Transverse colon (tissue), 3 donors: ENCODE results near the gene FARP1.

Source experiments
- CTCF ChIP-seq, 5 experiments: fragments of 200-600 bp in 3 of 5; fragments of 450-650 bp in 2 of 5; sonication (generic) in 3 of 5; IDR thresholded peaks; 1 replicate in 2 of 5; 2 replicates in 3 of 5; pipeline ENCODE4 v1.5.1; 2016 to 2017; ENCODE audit warnings: antibody characterized with exemption in 5 of 5, inconsistent platforms in 3 of 5, mild to moderate bottlenecking in 2 of 5, moderate library complexity in 1 of 5
- POLR2A ChIP-seq: fragments of 450-650 bp; IDR thresholded peaks from one replicate; pipeline ENCODE4 v1.6.1; 2016; ENCODE audit warnings: antibody characterized with exemption, mild to moderate bottlenecking, moderate library complexity

GRCh38 chr13:98476538-98476966, 333.7 kb downstream of the FARP1 start:
- TF ChIP-seq CTCF (IDR thresholded peaks at IDR 0.05) (no peak), POLR2A (no peak)
